GM12875 (cell line): ENCODE measurements around the gene EIF4ENIF1.
"Not testable (repeated sequence)": the region's sequence is repeated elsewhere in the genome, so short reads cannot be mapped to it uniquely, and the experiment has no call there.

Experiments used
- H3K4me3 ChIP-seq: one replicate; pipeline ENCODE4 v1.5.1; 2011; ENCODE audit warnings: low read depth, low read length, control low read depth
- TF ChIP-seq, protein P1 (sequence below): IDR thresholded peaks from 2 replicates; pipeline ENCODE4 v1.5.1; 2011; ENCODE audit warnings: low read depth, mild to moderate bottlenecking, control low read depth, inconsistent platforms, low read length, moderate library complexity, borderline replicate concordance; ENCODE audit not compliant: insufficient read depth

EIF4ENIF1 gene

DNA sequence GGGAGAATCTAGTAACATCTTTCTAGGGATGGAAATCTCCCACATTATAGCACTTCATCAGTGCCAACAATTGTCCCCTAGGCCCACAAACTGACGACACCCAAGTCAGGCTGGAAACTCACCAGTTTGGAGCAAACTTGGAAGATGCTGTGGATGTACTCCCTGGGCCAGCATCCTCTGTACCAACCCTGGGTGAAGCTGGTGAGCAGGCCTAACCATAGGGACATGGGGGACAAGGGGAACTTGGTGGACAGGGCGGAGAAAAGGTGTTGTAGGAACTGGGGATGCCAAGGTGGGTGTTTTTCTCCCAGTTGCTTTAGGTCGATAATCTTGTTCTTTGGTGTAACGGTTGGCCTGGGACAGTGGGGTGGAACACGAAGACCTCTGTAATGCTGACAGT lies 48.0 kb downstream of the EIF4ENIF1 start:
- H3K4me3 ChIP-seq, result no peak overlapping the region
- TF ChIP-seq, protein P1, sequence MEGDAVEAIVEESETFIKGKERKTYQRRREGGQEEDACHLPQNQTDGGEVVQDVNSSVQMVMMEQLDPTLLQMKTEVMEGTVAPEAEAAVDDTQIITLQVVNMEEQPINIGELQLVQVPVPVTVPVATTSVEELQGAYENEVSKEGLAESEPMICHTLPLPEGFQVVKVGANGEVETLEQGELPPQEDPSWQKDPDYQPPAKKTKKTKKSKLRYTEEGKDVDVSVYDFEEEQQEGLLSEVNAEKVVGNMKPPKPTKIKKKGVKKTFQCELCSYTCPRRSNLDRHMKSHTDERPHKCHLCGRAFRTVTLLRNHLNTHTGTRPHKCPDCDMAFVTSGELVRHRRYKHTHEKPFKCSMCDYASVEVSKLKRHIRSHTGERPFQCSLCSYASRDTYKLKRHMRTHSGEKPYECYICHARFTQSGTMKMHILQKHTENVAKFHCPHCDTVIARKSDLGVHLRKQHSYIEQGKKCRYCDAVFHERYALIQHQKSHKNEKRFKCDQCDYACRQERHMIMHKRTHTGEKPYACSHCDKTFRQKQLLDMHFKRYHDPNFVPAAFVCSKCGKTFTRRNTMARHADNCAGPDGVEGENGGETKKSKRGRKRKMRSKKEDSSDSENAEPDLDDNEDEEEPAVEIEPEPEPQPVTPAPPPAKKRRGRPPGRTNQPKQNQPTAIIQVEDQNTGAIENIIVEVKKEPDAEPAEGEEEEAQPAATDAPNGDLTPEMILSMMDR, result no peak

GRCh38 chr22:31440681-31441080 lies 49.0 kb downstream of the EIF4ENIF1 start:
- TF ChIP-seq, protein P1, result no peak
- H3K4me3 ChIP-seq, result no peak overlapping the region

DNA sequence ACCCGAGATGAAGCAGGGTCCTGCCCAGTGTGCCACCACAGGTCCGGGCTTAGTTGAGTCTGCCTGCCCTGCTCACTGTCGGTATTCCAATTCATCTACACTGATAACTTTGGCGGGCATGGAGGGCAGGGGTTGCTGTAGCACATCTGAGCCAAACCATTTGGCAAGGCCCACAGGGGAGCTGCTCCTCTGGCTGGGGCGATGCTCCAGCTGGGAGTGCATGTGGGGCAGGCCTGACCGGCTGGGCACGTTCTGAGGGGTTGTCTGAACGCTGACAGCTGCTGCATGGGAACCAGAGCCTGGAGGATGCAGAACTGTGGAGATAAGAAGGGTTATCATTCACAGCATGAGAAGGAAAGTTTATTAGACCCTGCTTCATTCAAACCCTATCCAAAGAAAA lies 49.8 kb downstream of the EIF4ENIF1 start:
- TF ChIP-seq, protein P1, result no peak
- H3K4me3 ChIP-seq, result no peak overlapping the region

DNA sequence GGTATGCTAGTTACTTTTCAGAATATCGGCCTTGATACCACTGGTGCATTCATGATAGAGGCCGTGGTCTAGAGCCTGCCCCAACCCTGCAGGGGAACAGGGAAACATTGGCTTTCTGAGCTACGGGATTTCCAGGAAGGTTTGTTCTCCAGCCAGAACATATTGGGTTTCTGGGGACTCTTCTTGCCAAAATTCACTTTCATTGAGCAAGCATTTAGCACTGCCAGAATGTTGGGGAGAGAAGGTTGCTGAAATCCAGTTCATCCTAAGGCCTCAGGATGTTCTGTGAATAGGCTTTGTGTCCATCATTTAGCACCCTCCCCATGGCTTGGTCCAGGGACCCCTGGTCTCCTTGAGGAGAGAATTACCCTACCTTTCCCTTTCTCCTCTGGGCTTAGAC lies 53.5 kb downstream of the EIF4ENIF1 start:
- TF ChIP-seq, protein P1, result no peak
- no peak overlapping the region for H3K4me3 ChIP-seq

DNA sequence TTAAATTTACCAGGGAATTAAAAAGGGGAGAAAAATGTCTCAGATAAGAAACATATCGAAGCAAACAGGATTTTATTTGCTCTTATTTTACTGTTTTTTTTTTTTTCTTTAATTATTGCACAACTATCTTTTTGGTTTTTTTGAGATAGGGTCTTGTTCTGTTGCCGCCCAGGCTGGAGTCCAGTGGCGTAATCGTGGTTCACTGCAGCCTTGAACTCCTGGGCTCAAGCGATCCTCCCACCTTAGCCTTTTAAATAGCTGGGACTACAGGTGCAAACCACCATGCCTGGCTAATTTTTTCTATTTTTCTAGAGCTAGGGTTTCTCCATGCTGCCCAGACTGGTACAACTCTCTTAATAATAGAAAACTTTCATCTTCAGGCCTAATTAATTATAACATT lies 57.7 kb downstream of the EIF4ENIF1 start:
- TF ChIP-seq, protein P1, result no peak
- H3K4me3 ChIP-seq, result no peak overlapping the region

DNA sequence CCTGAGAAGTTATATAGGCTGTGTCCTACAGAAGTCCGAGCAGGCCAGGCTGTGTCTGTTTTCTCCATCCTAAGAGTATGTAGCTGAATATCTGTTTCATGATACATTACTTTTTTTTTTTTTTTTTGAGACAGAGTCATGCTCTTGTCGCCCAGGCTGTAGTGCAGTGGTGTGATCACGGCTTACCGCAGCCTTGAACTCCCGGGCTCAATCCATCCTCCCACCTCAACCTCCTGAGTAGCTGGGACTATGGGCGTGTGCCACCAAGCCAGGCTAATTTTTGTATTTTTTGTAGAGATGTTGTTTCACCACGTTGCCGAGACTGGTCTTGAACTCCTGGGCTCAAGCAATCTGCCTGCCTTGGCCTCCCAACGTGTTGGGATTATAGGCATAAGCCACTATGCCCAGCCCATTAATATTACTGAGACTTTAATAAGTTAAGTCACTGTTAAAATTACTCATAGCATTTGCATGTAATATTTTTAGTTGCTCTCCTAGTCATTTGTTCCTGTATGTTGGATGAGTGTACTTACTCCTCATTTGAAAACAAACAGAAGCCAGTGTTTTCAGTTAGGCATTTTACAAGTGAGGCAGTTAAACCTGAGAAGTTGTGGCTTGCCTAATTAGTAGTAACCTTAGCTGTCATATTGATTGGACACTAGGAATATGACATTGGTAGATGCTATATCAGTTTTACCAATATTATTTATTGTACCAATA lies 64.2 kb downstream of the EIF4ENIF1 start:
- TF ChIP-seq, protein P1, result no peak
- no peak overlapping the region for H3K4me3 ChIP-seq

DNA sequence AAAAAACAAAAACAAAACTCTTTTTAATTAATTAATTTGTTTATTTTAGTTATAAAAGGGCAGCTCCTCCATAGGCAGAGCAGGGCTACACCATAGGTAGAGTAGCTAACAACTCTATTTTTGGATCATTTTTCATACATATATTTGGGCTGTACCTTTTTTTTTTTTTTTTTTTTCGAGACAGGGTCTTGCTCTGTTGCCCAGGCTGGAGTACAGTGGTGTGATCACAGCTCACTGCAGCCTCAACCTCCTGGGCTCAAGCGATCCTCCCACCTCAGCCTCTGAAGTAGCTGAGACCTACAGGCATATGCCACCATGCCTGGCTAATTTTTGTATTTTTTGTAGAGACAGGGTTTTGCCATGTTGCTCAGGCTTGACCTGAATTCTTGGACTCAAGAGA lies 87.3 kb downstream of the EIF4ENIF1 start:
- not testable (repeated sequence) for H3K4me3 ChIP-seq
